ENCODE measurements around the gene RANBP3. TPM values are rescaled to one million over a fixed set of nuclear protein-coding genes. Genes with fewer than 3 reads are reported as not detected.

RANBP3 gene
- total and polyA plus RNA-seq, 12 donors = 55.0 to 179 (median 81.1) TPM

DNA sequence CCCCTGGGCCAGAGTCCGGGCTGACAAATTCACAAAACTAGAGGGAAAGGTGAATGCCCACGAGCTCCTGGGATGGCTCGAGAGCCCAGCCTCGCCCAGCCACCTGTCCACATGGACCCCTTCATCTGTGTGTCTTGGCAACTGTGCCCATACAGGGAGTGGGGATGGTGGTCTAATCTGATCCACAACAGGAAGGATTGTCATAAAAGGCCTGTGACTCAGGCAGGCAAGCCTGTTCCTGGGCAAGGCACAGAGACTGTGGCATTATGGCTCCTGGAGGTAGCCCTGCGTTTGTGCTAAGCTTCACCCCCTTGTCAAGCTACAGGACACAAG, 43.9 kb downstream of the RANBP3 start:
- intact Hi-C loops (cut with DNase I) = no loop called here
- peaks cover 0 to 28% of the 10 kb centered on the region in 2 donors for H3K4me1 ChIP-seq (replicated peaks in 1 of 2)
- H3K9me3 ChIP-seq (replicated peaks in 1 of 3) = no peaks in the 10 kb centered on the region
- no peak overlapping the region for H3K4me3 ChIP-seq
- DNase-seq = no peak
- H3K27me3 ChIP-seq = no peaks in the 10 kb centered on the region
- H3K36me3 ChIP-seq (replicated peaks in 1 of 2) = peaks cover 0 to 43% of the 10 kb centered on the region in 2 donors
- H3K27ac ChIP-seq = peak overlapping the region in 2 of 5 donors; percentile 51 to 73
- TF ChIP-seq, protein P1, sequence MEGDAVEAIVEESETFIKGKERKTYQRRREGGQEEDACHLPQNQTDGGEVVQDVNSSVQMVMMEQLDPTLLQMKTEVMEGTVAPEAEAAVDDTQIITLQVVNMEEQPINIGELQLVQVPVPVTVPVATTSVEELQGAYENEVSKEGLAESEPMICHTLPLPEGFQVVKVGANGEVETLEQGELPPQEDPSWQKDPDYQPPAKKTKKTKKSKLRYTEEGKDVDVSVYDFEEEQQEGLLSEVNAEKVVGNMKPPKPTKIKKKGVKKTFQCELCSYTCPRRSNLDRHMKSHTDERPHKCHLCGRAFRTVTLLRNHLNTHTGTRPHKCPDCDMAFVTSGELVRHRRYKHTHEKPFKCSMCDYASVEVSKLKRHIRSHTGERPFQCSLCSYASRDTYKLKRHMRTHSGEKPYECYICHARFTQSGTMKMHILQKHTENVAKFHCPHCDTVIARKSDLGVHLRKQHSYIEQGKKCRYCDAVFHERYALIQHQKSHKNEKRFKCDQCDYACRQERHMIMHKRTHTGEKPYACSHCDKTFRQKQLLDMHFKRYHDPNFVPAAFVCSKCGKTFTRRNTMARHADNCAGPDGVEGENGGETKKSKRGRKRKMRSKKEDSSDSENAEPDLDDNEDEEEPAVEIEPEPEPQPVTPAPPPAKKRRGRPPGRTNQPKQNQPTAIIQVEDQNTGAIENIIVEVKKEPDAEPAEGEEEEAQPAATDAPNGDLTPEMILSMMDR (IDR thresholded peaks at IDR 0.05) = no peak
- 66 to 86% (median 79%) methylated on average over 4 to 5 of the region's 5 CpGs for WGBS, 4 donors

DNA sequence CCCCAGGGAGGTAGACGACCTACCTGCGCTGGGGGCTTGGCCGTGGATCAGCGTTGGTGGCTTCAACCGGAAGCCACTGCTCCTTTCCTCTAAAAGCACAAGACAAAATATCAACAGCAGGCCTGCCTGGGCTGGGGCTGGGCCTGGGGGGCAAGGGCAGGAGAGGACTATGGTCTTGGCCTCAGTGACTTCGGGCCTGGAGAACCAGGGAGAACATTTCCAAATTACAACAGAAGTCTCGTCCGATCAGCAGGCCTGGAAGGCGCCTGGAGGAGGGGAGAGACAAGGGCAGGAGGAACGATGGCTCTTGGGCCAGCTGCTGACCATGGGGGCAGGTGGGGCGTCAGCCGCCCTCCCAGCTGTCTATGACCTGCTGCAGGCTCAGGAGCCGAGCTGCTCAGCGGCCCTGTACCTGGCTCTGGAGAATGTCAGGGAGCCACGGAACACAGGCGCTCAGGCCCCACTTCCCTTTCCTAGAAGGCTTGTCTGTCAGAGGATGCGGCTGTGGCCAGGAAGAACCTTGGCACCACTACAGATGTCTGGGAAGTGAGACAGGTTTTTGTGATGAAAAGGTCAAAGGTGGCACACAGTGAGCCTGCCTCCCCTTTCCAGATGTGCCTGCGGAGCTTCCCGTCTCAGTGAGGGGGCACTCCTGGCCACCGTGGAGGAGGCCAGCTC, 44.4 kb downstream of the RANBP3 start:
- Histone ChIP-seq H3K4me3 (no peak overlapping the region), H3K27ac (peak overlapping the region in 2 of 5 donors; percentile 51 to 73), H3K9me3 (replicated peaks in 1 of 3) (no peaks in the 10 kb centered on the region), H3K27me3 (no peaks in the 10 kb centered on the region), H3K4me1 (replicated peaks in 1 of 2) (peaks cover 0 to 28% of the 10 kb centered on the region in 2 donors), H3K36me3 (replicated peaks in 1 of 2) (peaks cover 0 to 48% of the 10 kb centered on the region in 2 donors)
- 74 to 86% (median 82%) methylated on average over 15 to 20 of the region's 20 CpGs for WGBS, 4 donors
- intact Hi-C loops (cut with DNase I) = no loop called here
- TF ChIP-seq, protein P1 (IDR thresholded peaks at IDR 0.05) = no peak
- TF ChIP-seq POLR2A (IDR thresholded peaks at IDR 0.05) = no peak
- no peak for DNase-seq

DNA sequence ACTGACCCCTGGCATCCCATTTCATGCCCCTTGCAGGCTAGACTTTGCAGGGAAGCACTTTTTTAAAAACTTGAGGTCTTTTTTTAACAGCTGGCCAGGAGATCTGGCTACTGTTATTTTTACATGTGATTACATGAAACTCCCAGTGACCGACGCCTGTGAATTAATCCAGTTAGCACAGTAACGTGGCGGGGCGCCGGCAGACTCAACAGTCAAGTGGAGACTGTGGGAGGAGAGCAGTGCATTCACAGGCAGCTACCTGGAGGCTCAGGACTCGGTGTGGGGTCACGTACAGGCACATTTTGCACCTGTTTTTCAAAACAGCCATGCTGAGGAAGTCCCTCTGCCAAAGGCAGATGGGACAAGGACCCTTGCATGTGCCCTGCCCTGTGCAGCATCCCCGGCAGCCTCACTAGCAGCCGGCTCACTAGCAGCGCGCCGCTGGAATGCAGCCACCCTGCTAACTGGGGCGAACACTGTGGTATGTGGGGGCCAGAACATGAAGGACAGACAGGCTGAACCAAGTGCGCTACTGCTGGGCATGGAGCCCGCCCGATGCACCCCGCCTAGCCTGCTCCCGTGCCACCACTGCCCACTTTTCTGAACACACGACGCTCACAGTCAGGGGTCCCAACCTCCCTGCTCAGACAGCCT, 45.2 kb downstream of the RANBP3 start:
- peaks cover 0 to 56% of the 10 kb centered on the region in 2 donors for H3K36me3 ChIP-seq (replicated peaks in 1 of 2)
- no peak overlapping the region for H3K27ac ChIP-seq
- TF ChIP-seq, protein P1 (IDR thresholded peaks at IDR 0.05) = no peak
- no peak for TF ChIP-seq POLR2A (IDR thresholded peaks at IDR 0.05)
- DNase-seq = peak in 1 of 7 donors; percentile 75
- peaks cover 0 to 28% of the 10 kb centered on the region in 2 donors for H3K4me1 ChIP-seq (replicated peaks in 1 of 2)
- H3K27me3 ChIP-seq = no peaks in the 10 kb centered on the region
- intact Hi-C loops (cut with DNase I) = no loop called here
- WGBS, 4 donors = 90 to 97% (median 95%) methylated on average over 20 to 21 of the region's 21 CpGs
- H3K9me3 ChIP-seq (replicated peaks in 1 of 3) = no peaks in the 10 kb centered on the region
- no peak overlapping the region for H3K4me3 ChIP-seq

DNA sequence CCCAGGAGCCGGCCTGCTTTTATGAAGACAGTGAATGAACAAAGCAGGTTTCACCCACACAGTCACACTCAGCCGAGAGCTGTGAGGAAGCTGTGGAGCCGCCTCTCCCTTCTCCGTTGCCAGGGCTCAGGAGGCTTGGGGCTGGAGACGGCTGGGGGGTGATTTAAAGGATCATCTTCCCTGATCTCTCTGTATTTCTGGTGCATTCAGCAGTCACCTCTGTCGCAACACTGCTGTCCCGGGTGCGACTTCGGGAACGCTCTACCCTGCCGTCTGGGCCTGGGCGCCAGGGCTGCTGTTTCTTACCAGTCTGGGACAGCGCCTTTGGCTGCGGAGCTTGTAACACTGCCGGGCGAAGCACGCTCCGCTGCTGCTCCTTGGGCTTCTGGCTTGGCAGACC, 45.8 kb downstream of the RANBP3 start:
- intact Hi-C loops (cut with DNase I) = no loop called here
- Histone ChIP-seq H3K27me3 (no peaks in the 10 kb centered on the region), H3K4me1 (replicated peaks in 1 of 2) (peaks cover 0 to 32% of the 10 kb centered on the region in 2 donors), H3K36me3 (replicated peaks in 1 of 2) (peaks cover 0 to 60% of the 10 kb centered on the region in 2 donors), H3K4me3 (no peak overlapping the region), H3K27ac (no peak overlapping the region), H3K9me3 (replicated peaks in 1 of 3) (no peaks in the 10 kb centered on the region)
- TF ChIP-seq, protein P1 (IDR thresholded peaks at IDR 0.05) = no peak
- TF ChIP-seq POLR2A (IDR thresholded peaks at IDR 0.05) = no peak
- 95 to 98% (median 96%) methylated on average over 10 to 18 of the region's 18 CpGs for WGBS, 4 donors
- DNase-seq = no peak

Data from adrenal gland (tissue), 12 donors.